ENCODE measurements around the gene ACOT13.
"Not testable (repeated sequence)": the region's sequence is repeated elsewhere in the genome, so short reads cannot be mapped to it uniquely, and the experiment has no call there.

The ACOT13 gene

DNA sequence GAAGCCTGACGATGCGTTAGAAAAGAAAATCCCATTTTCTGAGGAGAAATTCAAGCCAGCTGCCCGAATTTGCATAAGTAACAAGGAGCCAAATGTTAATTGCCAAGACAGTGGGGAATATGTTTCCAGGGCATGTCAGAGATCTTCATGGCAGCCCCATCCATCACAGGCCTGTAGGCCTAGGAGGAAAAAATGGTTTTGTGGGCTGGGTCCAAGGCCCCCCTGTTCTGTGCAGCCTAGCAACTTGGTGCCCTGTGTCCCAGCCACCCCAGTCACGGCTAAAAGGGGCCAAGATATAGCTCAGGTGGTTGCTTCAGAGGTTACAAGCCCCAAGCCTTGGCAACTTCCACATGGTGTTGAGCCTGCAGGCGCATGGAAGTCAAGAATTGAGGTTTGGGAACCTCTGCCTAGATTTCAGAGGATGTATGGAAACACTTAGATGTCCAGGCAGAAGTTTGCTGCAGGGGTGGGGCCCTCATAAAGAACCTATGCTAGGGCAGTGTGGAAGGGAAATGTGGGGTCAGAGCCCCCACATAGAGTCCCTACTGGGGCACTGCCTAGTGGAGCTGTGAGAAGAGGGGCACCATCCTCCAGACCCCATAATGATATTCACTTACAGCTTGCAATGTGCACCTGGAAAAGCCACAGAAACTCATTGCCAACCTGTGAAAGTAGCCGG lies 64.7 kb downstream of the ACOT13 start:
- not testable (repeated sequence) for DNase-seq

DNA sequence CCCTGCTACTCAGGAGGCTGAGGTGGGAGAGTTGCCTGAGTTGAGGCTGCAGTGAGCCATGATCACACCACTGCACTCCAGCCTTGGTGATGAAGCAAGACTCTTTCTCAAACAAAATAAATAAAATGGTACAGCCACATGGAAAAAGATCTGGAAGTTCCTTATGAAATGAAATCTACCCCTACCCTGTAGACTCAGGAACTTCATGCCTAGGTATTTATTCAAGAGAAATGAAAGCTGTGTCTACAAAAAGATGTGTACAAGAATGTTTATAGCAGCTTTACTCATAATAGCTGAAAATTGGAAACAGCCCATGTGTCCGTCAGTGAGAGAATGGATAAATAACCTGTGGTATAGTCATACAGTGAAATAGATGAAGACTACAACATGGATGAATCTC lies 67.3 kb downstream of the ACOT13 start:
- no peak for DNase-seq

DNA sequence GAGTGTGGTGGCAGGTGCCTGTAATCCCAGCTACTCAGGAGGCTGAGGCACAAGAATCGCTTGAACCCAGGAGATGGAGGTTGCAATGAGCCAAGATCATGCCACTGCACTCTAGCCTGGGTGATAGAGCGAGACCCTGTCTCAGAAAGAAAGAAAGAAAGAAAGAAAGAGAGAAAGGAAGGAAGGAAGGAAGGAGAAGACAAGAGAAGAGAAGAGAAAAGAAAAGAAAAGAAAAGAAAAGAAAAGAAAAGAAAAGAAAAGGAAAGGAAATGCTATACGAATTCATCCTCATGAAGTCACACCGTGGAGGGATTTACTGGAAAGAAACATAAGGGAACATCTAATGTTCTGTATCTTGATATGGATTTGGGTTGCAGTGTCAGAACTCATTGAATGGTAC lies 67.8 kb downstream of the ACOT13 start:
- not testable (repeated sequence) for DNase-seq

DNA sequence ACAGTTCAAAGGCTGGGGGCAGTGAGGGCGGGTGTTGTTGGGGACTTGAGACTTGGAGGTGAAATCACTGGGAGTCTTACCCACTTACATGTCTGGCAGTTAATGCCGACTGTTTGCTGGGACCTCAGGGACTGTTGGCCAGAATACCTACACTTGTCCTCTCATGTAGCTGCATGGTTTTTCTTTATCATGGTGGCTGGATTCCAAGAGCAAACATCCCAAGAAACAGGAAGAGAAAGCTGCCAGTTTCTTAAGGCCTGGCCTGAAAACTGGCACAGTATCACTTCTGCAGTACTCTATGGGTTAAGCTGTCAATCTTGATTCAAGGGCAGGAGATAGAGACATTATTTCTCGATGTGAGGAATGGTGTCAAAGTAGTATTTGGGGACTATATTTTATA lies 71.9 kb downstream of the ACOT13 start:
- DNase-seq: no peak

DNA sequence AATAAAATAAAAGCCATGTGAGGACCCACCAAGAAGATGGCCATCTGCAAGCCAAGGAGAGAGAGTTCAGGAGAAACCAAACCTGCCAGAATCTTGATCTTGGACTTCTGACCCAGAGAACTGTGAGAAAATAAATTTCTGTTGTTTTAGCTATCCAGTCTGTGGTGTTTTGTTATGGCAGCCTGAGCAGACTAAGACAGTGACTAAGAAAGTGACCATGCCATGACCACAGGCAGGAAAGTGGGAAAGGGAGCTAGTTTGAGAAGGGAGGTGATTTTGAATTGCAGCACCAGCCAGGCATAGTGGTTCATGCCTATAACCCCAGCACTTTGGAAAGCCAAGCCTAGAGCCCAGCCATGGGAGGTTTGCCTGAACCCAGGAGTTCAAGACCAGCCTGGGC lies 74.0 kb downstream of the ACOT13 start:
- DNase-seq: no peak

DNA sequence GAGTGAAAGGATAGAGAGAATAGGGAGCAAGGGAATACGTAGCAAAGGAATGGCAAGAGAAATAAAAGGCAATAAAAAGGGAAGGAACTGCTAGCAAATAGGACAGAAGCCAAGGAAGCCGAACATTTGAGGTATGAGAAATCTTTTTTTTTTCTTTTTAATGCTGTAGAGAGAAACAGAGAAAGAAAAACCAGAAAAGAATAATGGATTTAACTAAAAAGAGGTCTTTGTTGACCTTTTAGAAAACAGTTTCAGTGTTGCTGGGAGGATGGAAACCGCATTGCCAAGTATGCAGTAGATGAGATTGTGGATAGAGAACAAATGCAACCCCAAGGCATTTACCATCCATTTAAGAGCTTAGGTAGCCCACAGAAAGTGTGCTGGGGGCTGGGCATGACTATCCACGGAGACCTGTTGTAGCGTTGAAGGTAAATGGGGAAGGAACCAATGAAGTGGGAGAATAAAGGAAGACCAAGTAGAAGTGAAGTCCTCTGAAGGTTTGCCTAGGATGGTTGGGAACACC lies 75.4 kb downstream of the ACOT13 start:
- DNase-seq: no peak

DNA sequence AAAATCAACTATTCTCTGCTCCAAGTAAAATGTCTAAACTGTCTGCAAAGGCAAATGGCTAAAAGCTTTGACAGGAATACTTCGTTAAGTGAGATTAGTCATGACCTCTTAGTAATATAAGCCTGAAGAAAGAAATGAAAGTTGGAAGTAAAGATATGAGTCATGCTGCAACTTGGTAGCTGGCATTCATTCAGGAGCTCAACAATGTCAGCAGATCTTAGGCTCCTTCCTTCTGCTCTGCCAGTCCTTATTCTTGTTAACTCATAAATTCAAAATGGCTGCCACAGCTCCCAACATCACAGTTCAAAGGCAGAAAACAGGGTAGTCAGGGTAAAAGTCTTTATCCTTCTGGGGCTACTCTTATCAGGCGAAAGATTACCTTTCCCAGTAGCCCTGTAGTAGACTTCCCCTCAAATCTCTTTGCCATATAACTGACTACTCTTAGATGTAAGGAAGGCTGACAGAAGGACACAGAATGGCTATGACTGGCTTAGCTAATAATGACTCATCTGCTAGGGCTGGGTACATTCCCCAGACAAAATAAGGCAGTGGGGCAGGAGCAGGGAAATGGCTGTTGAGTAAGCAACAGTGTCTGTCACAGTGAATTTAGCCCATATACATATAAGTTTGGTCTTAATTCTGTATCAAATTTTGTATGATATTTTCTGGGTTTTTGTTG lies 76.5 kb downstream of the ACOT13 start:
- DNase-seq: no peak

DNA sequence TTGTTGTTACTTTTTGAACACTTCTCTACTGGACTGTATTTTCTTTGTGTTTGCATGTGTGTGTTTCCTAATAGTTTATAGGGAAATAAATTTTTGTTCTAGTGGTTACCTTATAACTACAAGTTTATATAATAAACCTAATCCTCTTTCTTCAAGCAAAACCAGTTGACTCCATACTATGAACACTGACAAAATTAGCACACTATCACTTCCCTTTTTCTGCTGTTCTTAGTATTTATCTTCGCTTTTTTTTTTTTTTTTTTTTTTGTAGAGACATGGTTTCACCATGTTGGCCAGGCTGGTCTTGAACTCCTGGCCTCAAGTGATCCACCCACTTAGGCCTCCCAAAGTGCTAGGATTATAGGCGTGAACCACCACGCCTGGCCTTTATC lies 77.1 kb downstream of the ACOT13 start:
- DNase-seq: no peak

DNA sequence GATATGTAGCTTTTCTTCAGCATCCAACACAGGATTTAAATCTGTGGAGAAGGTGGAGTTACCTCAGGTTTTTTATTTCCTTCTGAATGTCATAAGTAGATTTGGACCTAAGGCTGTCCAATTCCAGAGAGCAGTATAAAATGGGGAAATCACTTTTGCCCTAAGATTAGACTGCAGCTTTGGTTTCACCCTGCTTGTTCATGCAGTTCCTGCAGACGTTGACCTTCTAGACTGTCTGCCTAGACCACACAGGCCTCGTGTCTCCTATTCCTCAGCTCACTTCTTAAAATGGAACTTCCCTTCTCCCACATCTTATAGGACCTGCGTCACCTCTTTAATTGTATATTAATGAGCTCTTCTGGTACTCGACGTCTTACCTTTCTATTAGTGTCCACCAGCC lies 78.0 kb downstream of the ACOT13 start:
- no peak for DNase-seq

DNA sequence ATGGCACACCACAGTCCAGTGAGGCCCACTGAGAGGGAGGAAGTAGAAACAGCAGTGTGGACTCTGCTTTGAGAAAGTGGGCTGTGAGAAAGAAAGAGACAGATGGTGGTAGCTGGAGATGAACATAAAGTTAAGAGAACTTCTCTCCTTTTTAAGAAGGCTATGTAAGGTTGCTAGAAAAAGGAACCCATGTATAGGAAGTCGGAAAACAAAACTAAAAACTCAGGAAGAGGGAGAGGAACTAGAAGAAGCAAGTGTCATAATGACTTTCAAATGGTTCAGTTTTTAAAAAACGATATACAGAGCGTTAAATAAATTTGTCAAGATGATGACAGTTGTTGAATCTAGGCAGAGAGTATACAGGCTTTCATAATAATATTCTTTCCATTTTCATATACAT lies 82.4 kb downstream of the ACOT13 start:
- DNase-seq: no peak

DNA sequence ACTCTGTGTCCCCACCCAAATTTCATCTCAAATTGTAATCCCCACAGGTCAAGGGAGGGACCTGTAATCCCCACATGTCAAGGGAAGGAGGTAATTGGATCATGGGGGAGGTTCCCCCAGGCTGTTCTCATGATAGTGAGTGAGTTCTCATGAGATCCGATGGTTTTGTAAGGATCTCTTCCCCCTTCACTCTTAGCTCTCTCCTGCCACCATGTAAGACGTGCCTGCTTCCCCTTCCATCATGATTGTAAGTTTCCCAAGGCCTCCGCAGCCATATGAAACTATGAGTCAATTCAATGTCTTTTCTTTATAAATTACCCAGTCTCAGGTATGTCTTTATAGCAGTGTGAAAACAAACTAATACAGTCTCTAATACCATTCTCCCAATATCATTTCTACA lies 84.0 kb downstream of the ACOT13 start:
- not testable (repeated sequence) for DNase-seq

DNA sequence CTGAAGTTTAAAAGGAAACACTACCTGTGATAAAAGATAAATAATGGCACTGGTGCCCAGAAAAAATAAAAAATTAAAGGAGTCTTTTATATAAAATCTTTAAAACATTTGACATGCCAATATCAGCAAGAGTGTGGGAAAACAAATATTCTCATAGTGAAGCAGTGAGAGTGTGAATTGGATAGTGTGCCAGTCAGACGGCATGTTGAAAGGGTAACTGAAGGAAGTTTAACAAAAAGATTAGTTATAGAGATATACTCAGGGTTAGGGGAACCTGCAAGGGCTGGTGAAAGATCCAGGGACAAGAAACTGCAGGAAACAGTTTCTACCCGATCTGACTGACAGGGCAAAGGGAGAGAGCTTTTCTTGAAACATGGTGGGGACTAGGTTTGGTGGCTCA lies 85.6 kb downstream of the ACOT13 start:
- DNase-seq: no peak

DNA sequence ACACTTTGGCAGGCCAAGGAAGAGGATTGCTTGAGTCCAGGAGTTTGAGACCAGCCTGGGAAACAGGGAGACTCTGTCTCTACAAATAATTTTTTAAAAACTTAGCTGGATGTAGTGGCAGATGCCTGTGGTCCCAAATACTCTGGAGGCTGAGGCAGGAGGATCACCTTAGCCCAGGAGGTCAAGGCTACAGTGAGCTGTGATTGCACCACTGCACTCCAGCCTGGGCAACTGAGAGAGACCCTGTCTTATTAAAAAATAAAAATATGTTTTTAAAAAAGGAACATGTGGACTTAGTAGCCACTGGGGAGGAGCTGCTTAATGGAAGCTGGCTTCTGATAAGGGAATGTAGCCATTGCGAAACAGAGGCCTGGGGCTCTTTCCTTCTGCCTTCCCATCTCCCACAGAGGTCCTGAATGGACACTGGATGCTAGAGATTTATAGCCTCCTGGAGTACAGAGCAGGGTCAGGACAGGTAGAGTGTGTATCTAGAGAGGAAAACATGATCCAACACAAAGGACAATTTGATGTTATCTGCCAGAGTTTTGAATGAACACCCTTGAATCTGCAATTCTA lies 86.1 kb downstream of the ACOT13 start:
- DNase-seq: no peak

DNA sequence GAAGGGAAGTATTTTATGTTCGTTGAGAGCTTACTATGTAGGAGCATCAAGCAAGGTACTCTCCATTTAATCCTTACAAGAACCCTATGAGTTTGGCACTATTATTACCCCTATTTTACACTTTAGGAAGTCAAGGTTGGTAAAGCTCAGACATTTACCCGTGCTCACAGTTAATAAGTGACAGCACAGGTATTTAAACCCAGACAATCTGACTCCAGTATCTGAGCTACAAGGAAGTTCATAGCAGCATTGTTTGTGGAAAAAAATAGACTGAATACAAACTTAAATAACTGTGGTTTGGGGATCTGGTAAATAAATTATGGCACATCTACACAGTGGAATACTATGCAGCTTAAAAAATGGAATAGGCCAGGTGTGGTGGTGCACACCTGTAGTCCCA lies 86.7 kb downstream of the ACOT13 start:
- no peak for DNase-seq

DNA sequence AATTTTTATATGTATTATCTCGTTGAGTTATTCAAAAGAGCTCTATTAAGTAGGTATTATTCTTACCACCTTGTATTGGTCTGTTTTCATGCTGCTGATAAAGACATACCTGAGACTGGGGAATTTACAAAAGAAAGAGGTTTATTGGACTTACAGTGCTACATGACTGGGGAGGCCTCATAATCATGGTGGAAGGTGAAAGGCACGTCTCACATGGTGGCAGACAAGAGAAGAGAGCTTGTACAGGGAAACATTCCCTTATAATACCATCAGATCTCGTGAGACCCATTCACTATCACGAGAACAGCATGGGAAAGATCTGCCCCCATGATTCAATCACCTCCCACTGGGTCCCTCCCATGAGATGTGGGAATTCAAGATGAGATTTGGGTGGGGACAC lies 87.5 kb downstream of the ACOT13 start:
- not testable (repeated sequence) for DNase-seq
